Transverse colon (tissue), 4 donors: ENCODE data around the gene NTN5.
"Not testable (repeated sequence)": the region's sequence is repeated elsewhere in the genome, so short reads cannot be mapped to it uniquely, and the experiment has no call there.

Experiments
- CTCF ChIP-seq, 5 experiments: fragments of 200-600 bp in 3 of 5; fragments of 450-650 bp in 2 of 5; sonication (generic) in 3 of 5; IDR thresholded peaks; 1 replicate in 2 of 5; 2 replicates in 3 of 5; pipeline ENCODE4 v1.5.1; 2016 to 2017; ENCODE audit warnings: antibody characterized with exemption in 5 of 5, inconsistent platforms in 3 of 5, mild to moderate bottlenecking in 2 of 5, moderate library complexity in 1 of 5
- POLR2A ChIP-seq: fragments of 450-650 bp; IDR thresholded peaks from one replicate; pipeline ENCODE4 v1.6.1; 2016; ENCODE audit warnings: antibody characterized with exemption, mild to moderate bottlenecking, moderate library complexity
- POLR2AphosphoS5 ChIP-seq, 3 donors: sonication (generic); formaldehyde crosslinking; IDR thresholded peaks; one replicate each; pipeline ENCODE4 v1.6.1; 2016; ENCODE audit warnings: antibody characterized with exemption in 3 of 3

- not testable (repeated sequence) for TF ChIP-seq CTCF (IDR thresholded peaks at IDR 0.05); POLR2A; POLR2AphosphoS5 (IDR thresholded peaks at IDR 0.05)
Measured at GRCh38 chr19:48680006-48680405, 7.2 kb upstream of the NTN5 start.
